ENCODE results near the gene LELP1. TPM values are rescaled to one million over a fixed set of nuclear protein-coding genes. Genes with fewer than 3 reads are reported as not detected.

LELP1 gene
- total RNA-seq, 1 experiment from 2014 or later = not detected

DNA sequence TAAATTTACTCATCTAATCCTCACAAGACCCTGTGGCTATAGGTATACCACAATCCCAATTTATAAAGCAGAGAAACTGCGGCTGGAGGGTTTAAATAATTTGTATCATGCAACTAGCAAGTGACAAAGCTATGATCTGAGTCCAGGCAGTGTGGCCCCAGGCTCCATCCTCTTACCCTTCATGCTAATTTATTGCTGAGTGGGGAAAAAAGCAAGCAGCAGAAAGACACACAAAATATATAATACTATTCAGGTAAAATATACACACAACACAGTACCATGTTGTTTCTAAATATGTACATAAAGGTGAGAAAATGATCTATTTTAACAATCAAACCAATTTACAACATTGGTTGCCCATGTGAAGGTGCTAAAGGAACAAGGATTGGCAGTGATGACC lies 38.9 kb downstream of the LELP1 start:
- ChIA-PET CTCF (no interaction called here), POLR2A (ENCODE audit: low non-redundant PET) (no interaction called here)
- Histone ChIP-seq H3K4me1 (ENCODE audit: insufficient read depth, low read length, poor library complexity, severe bottlenecking) (no peaks in the 10 kb centered on the region), H3K27ac (ENCODE audit: low read depth, low read length, poor library complexity, severe bottlenecking) (no peak overlapping the region), H3K4me3 (ENCODE audit: low read depth, low read length, poor library complexity, severe bottlenecking) (no peak overlapping the region), H3K36me3 (ENCODE audit: insufficient read depth, low read length, poor library complexity, severe bottlenecking) (no peaks in the 10 kb centered on the region), H3K9me3 (ENCODE audit: low read depth, low read length, poor library complexity, severe bottlenecking) (no peaks in the 10 kb centered on the region), H3K27me3 (replicated peaks; ENCODE audit: insufficient read depth, low read depth, low read length, poor library complexity) (no peaks in the 10 kb centered on the region)
- intact Hi-C loops (cut with micrococcal nuclease; ENCODE audit: unreplicated experiment) = no loop called here
- BruUV-seq (replicated peaks) = no TSS peak
- no peak for DNase-seq (ENCODE audit: low spot score)
- TF ChIP-seq, protein P1, sequence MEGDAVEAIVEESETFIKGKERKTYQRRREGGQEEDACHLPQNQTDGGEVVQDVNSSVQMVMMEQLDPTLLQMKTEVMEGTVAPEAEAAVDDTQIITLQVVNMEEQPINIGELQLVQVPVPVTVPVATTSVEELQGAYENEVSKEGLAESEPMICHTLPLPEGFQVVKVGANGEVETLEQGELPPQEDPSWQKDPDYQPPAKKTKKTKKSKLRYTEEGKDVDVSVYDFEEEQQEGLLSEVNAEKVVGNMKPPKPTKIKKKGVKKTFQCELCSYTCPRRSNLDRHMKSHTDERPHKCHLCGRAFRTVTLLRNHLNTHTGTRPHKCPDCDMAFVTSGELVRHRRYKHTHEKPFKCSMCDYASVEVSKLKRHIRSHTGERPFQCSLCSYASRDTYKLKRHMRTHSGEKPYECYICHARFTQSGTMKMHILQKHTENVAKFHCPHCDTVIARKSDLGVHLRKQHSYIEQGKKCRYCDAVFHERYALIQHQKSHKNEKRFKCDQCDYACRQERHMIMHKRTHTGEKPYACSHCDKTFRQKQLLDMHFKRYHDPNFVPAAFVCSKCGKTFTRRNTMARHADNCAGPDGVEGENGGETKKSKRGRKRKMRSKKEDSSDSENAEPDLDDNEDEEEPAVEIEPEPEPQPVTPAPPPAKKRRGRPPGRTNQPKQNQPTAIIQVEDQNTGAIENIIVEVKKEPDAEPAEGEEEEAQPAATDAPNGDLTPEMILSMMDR (conservative IDR thresholded peaks at IDR 0.05; ENCODE audit: low read depth, low read length) = no peak
- no peak for TF ChIP-seq EZH2 (IDR thresholded peaks at IDR 0.05; ENCODE audit: borderline replicate concordance, low read depth, low read length, poor library complexity, severe bottlenecking)

DNA sequence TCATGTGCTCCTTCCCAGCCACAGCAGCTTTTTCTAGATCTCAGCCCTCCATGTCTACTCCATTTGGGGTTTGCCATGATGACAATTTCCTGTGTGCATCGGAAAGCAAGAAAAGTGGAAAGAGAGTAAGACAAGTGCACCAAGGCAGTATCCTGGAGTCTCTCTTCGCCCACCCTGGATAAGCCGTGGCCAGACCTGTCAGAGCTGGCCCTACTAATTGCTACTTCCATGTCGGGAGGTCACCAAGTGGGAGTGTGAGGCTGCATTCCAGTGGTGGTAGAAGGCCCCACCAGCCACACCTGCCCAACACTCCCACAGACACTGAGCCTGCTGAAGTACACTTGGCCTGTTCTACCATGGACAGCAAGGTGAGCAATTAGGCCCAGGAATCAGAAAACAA lies 42.2 kb downstream of the LELP1 start:
- Histone ChIP-seq H3K27ac (ENCODE audit: low read depth, low read length, poor library complexity, severe bottlenecking) (no peak overlapping the region), H3K27me3 (replicated peaks; ENCODE audit: insufficient read depth, low read depth, low read length, poor library complexity) (peaks cover 4% of the 10 kb centered on the region), H3K9me3 (ENCODE audit: low read depth, low read length, poor library complexity, severe bottlenecking) (no peaks in the 10 kb centered on the region), H3K4me1 (ENCODE audit: insufficient read depth, low read length, poor library complexity, severe bottlenecking) (no peaks in the 10 kb centered on the region), H3K36me3 (ENCODE audit: insufficient read depth, low read length, poor library complexity, severe bottlenecking) (no peaks in the 10 kb centered on the region), H3K4me3 (ENCODE audit: low read depth, low read length, poor library complexity, severe bottlenecking) (no peak overlapping the region)
- POLR2A ChIA-PET (ENCODE audit: low non-redundant PET) = no interaction called here
- no peak for TF ChIP-seq EZH2 (IDR thresholded peaks at IDR 0.05; ENCODE audit: borderline replicate concordance, low read depth, low read length, poor library complexity, severe bottlenecking)
- TF ChIP-seq, protein P1 (conservative IDR thresholded peaks at IDR 0.05; ENCODE audit: low read depth, low read length) = no peak
- CTCF ChIA-PET = no interaction called here
- intact Hi-C loops (cut with micrococcal nuclease; ENCODE audit: unreplicated experiment) = no loop called here
- DNase-seq (ENCODE audit: low spot score) = no peak
- BruUV-seq (replicated peaks) = no TSS peak

DNA sequence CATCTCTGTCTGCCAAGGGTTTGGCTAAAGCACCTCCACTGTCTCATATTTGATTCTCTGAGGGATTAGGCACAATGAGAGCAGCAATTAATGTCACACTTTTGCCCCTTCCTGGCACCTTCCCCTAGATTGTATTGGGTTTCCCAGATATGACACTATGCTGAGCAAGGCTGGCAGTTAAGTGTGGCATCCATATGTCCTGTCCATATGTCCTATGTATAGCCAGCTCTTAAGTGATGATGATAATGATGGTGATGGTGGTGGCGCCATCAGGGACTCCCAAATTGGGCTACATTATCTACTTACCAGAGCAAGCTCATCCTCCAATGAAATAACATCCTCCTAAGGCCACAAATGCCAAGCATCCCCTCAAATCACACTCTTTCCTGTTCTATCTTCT lies 42.8 kb downstream of the LELP1 start:
- H3K4me1 ChIP-seq (ENCODE audit: insufficient read depth, low read length, poor library complexity, severe bottlenecking) = no peaks in the 10 kb centered on the region
- no peak for TF ChIP-seq EZH2 (IDR thresholded peaks at IDR 0.05; ENCODE audit: borderline replicate concordance, low read depth, low read length, poor library complexity, severe bottlenecking)
- TF ChIP-seq, protein P1 (conservative IDR thresholded peaks at IDR 0.05; ENCODE audit: low read depth, low read length) = no peak
- no peak overlapping the region for H3K4me3 ChIP-seq (ENCODE audit: low read depth, low read length, poor library complexity, severe bottlenecking)
- CTCF ChIA-PET = no interaction called here
- H3K27ac ChIP-seq (ENCODE audit: low read depth, low read length, poor library complexity, severe bottlenecking) = no peak overlapping the region
- H3K9me3 ChIP-seq (ENCODE audit: low read depth, low read length, poor library complexity, severe bottlenecking) = no peaks in the 10 kb centered on the region
- no TSS peak for BruUV-seq (replicated peaks)
- DNase-seq (ENCODE audit: low spot score) = no peak
- POLR2A ChIA-PET (ENCODE audit: low non-redundant PET) = no interaction called here
- H3K27me3 ChIP-seq (replicated peaks; ENCODE audit: insufficient read depth, low read depth, low read length, poor library complexity) = peaks cover 6% of the 10 kb centered on the region
- intact Hi-C loops (cut with micrococcal nuclease; ENCODE audit: unreplicated experiment) = no loop called here
- no peaks in the 10 kb centered on the region for H3K36me3 ChIP-seq (ENCODE audit: insufficient read depth, low read length, poor library complexity, severe bottlenecking)
